OCI-LY1 (cell line): ENCODE data around the gene ATP8A1.

ENCODE experiments used
- H2AFZ ChIP-seq: fragments of 200-600 bp; sonication (generic), shearing (Covaris generic); 2 replicates; pipeline ENCODE4 v1.6.0; 2014; ENCODE audit warnings: antibody characterized with exemption, mild to moderate bottlenecking, low read length
- H3F3A ChIP-seq: fragments of 200-600 bp; sonication (generic), shearing (Covaris generic); 2 replicates; pipeline ENCODE4 v1.6.0; 2014; ENCODE audit warnings: mild to moderate bottlenecking, antibody characterized with exemption, low read length, moderate library complexity; ENCODE audit not compliant: insufficient read depth
- H3K27ac ChIP-seq: fragments of 200-600 bp; sonication (generic); 2 replicates; pipeline ENCODE4 v1.5.1; 2014; ENCODE audit warnings: low read length, mixed run types, mild to moderate bottlenecking, low read depth; ENCODE audit not compliant: poor library complexity, severe bottlenecking
- H3K27me3 ChIP-seq: fragments of 200-600 bp; sonication (generic); 2 replicates; pipeline ENCODE4 v1.6.0; 2014; ENCODE audit warnings: antibody characterized with exemption, mild to moderate bottlenecking, low read length, moderate library complexity; ENCODE audit not compliant: insufficient read depth
- H3K36me3 ChIP-seq: fragments of 200-600 bp; sonication (generic); 2 replicates; pipeline ENCODE4 v1.6.1; 2014; ENCODE audit warnings: mild to moderate bottlenecking, antibody characterized with exemption, low read length, moderate library complexity, mixed read lengths; ENCODE audit not compliant: insufficient read depth
- H3K4me1 ChIP-seq: fragments of 200-600 bp; sonication (generic); 2 replicates; pipeline ENCODE4 v1.5.1; 2014; ENCODE audit warnings: mild to moderate bottlenecking, low read length, moderate library complexity; ENCODE audit not compliant: insufficient read depth, severe bottlenecking
- H3K4me2 ChIP-seq: fragments of 200-600 bp; sonication (generic), shearing (Covaris generic); 2 replicates; pipeline ENCODE4 v1.6.1; 2014; ENCODE audit warnings: low read length
- H3K4me3 ChIP-seq: fragments of 200-600 bp; sonication (generic); 2 replicates; pipeline ENCODE4 v1.5.1; 2014; ENCODE audit warnings: low read length, low read depth, mild to moderate bottlenecking, mixed read lengths; ENCODE audit not compliant: poor library complexity, severe bottlenecking
- H3K79me2 ChIP-seq: fragments of 200-600 bp; shearing (Covaris generic); 2 replicates; pipeline ENCODE4 v1.6.1; 2016; ENCODE audit warnings: mixed run types, low read length, mixed read lengths; ENCODE audit not compliant: insufficient read depth
- H3K9ac ChIP-seq: fragments of 200-600 bp; sonication (generic), shearing (Covaris generic); 2 replicates; pipeline ENCODE4 v1.6.1; 2014; ENCODE audit warnings: mild to moderate bottlenecking, low read length, mixed read lengths
- H3K9me2 ChIP-seq: fragments of 200-600 bp; sonication (generic), shearing (Covaris generic); 2 replicates; pipeline ENCODE4 v1.6.1; 2014; ENCODE audit warnings: low read depth, mild to moderate bottlenecking, low read length, mixed read lengths
- H3K9me3 ChIP-seq: fragments of 200-600 bp; shearing (Covaris generic); 2 replicates; pipeline ENCODE4 v1.6.1; 2014; ENCODE audit warnings: low read length, mixed read lengths
- H4K20me1 ChIP-seq: fragments of 200-600 bp; sonication (generic), shearing (Covaris generic); 2 replicates; pipeline ENCODE4 v1.6.0; 2016; ENCODE audit warnings: mild to moderate bottlenecking, low read length; ENCODE audit not compliant: insufficient read depth
- CTCF ChIP-seq: fragments of 200-600 bp; sonication (generic), shearing (Covaris generic); IDR thresholded peaks from 2 replicates; pipeline ENCODE4 v1.5.1; 2017; ENCODE audit warnings: mild to moderate bottlenecking, antibody characterized with exemption, low read length, moderate library complexity, mixed read lengths
- EZH2 ChIP-seq: fragments of 200-600 bp; sonication (generic), shearing (Covaris generic); IDR thresholded peaks from 2 replicates; pipeline ENCODE4 v1.8.0; 2017; ENCODE audit warnings: borderline replicate concordance, mixed run types, mild to moderate bottlenecking, antibody characterized with exemption, low read length, moderate library complexity, mixed read lengths

ATP8A1 gene

GRCh38 chr4:42417550-42417949 is 239.4 kb downstream of the ATP8A1 start:
- Histone ChIP-seq H2AFZ (no peak overlapping the region), H3K27ac (no peak overlapping the region), H3K79me2 (no peaks in the 10 kb centered on the region), H3K9ac (no peak overlapping the region), H3K4me2 (no peak overlapping the region), H3K9me2 (no peaks in the 10 kb centered on the region), H3K36me3 (peaks cover 34% of the 10 kb centered on the region; the same call in 1 of the 2 replicates), H3F3A (no peaks in the 10 kb centered on the region), H3K9me3 (no peaks in the 10 kb centered on the region), H3K27me3 (no peaks in the 10 kb centered on the region), H3K4me3 (no peak overlapping the region), H4K20me1 (no peaks in the 10 kb centered on the region), H3K4me1 (no peaks in the 10 kb centered on the region)
- no peak for TF ChIP-seq CTCF
- no peak for TF ChIP-seq EZH2

DNA sequence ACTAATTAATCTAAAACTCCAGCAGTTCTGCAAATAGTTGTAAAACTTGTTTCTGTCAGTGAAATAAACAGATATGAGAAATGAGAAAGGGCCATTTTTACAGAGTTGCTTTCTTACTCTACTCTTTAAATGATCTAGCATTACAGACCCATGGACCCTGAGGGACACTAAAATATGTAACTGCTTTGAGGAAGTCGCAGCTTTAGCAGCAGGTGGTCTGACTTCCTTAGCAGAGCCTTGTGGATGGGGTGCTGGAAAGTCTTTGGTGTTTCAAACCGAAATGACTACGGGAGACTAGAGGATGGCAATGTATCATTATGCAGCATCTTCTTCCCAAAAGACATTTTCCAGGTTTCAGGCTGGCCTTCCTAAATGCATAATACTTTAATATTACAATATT is 240.9 kb downstream of the ATP8A1 start:
- Histone ChIP-seq H2AFZ (no peak overlapping the region), H3K36me3 (peaks cover 34% of the 10 kb centered on the region; the same call in 1 of the 2 replicates), H3K9me2 (no peaks in the 10 kb centered on the region), H3K9me3 (no peaks in the 10 kb centered on the region), H3K4me3 (no peak overlapping the region), H3K9ac (no peak overlapping the region), H3K27ac (no peak overlapping the region), H3K27me3 (no peaks in the 10 kb centered on the region), H3F3A (no peaks in the 10 kb centered on the region), H3K4me2 (no peak overlapping the region), H3K79me2 (no peaks in the 10 kb centered on the region), H4K20me1 (no peaks in the 10 kb centered on the region), H3K4me1 (no peaks in the 10 kb centered on the region)
- TF ChIP-seq EZH2 (no peak), CTCF (no peak)

DNA sequence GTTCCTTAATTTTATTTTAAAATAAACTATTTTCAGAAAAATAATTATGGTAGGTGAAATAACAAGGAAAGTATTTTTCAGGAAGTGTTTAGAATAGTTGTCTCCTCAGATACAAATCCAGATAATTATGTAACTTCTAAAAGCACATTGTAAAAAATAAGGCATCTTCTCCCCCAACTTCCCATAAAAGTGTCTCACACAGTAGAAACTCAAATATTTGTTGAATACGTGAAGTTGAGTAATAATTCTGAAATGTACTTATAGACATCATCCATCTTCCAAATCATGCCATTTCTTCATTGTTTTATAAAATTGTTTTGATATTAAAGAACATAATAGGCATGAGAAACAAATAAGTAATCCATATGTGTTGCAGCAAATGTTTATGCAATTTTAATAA is 241.6 kb downstream of the ATP8A1 start:
- Histone ChIP-seq H2AFZ (no peak overlapping the region), H3K79me2 (no peaks in the 10 kb centered on the region), H3K27me3 (no peaks in the 10 kb centered on the region), H3K9me3 (no peaks in the 10 kb centered on the region), H3K36me3 (peaks cover 32% of the 10 kb centered on the region; the same call in 1 of the 2 replicates), H3K27ac (no peak overlapping the region), H3K4me3 (no peak overlapping the region), H3K9me2 (no peaks in the 10 kb centered on the region), H3F3A (no peaks in the 10 kb centered on the region), H3K4me2 (no peak overlapping the region), H3K9ac (no peak overlapping the region), H3K4me1 (no peaks in the 10 kb centered on the region), H4K20me1 (no peaks in the 10 kb centered on the region)
- TF ChIP-seq EZH2 (no peak), CTCF (no peak)
